NK-92 treated with Interleukin-12 subunit alpha and Interleukin-12 subunit beta, amount 100 ng/mL, for 24 hours (cell line): ENCODE data around the gene UNC5C.
"Not testable (repeated sequence)": the region's sequence is repeated elsewhere in the genome, so short reads cannot be mapped to it uniquely, and the experiment has no call there.

Experiments
- DNase-seq: peaks from one replicate; lab custom pipeline; 2025; lab: John Stamatoyannopoulos, UW

Gene UNC5C

DNA sequence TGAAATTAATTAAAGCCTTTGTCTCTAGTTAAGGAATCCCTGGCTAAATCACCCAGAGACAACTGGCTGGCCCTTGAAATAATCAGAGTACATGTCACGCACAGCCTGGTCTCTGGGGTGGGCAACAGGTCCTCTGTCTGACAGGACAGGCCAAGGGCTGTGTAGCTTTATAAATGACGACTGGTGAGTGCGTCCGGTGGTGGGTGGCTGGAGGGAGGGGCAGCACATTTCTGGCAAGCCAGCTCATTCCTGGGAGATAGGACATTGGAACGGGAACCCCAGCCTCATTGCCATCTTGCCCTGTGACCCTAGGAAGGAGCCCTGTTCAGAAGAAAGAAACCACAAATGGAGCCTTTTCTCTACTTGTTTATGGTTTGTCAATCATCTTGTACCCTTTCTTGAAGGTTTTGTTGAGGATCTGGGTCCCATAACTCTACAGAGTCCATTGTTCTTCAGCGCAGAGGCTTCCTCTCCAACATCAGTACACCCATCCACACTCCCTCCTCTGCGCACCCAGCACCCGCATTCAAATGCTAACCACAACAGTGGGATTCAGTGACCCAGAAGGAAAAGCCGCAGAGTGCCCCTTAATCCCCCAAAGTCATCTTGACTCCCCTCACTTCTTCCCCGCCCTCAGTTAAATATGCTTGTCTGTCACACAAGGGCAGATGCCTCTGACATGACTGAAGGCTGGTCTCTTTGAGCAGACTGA, 368.1 kb downstream of the UNC5C start:
- DNase-seq: no peak

DNA sequence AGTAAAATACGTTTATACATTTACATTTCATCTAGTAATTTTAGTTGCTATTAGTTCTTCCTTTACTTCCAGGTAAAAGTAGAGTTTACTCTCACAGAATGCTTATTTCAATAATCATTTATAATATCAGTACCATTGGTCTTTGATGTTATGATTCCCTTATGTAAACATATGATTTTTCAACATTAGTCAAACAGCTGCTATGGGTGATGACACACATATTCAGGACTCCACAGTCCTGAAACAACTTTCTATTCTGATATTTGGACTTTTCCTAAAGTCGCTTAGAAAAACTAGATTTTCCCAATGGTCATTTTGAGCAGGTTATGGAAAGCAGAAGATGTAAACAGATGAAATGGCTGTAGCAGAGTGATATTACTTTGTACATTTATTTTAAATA, 369.8 kb downstream of the UNC5C start:
- no peak for DNase-seq

DNA sequence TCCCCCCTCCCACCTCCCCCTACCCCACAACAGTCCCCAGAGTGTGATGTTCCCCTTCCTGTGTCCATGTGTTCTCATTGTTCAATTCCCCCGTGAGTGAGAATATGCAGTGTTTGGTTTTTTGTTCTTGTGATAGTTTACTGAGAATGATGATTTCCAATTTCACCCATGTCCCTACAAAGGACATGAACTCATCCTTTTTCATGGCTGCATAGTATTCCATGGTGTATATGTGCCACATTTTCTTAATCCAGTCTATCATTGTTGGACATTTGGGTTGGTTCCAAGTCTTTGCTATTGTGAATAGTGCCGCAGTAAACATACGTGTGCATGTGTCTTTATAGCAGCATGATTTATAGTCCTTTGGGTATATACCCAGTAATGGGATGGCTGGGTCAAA, 377.4 kb downstream of the UNC5C start:
- not testable (repeated sequence) for DNase-seq

DNA sequence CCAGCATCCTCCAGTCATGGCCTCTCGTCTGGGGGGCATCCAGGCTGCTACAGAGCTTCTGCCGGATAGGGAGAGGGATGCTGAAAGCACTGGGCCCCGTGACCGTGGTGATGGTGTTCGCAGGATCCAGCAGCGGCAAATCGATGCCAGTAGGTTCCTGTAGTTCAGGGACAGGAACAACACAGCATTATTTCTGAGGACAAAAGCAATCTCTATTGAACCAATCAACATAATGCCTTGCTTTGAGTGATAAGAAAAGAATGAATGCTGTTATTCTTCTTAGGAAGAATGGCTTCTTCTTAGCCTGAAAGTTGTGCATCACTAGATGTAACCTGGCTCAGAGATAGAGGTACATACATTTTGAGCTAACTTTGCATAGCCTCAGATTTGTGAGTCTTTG, 378.6 kb downstream of the UNC5C start:
- no peak for DNase-seq

DNA sequence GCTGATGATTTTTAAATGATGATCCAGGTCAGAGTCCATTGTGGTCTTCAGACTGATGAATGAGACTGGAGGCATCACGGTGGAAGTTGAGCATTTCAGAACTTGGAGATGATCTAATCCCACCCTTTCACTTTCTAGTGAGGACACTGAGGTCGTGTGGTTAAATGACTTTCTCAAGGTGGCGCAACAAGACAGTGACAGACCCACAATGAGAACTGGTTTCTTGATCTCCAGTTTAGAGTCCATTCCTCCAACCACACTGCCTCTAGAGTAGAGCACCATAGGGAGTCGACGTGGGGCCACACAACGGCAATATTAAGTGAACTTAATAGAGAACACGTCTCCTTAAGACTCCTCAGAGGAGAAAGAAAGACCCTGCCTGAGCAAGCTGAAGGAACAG, 381.0 kb downstream of the UNC5C start:
- no peak for DNase-seq

DNA sequence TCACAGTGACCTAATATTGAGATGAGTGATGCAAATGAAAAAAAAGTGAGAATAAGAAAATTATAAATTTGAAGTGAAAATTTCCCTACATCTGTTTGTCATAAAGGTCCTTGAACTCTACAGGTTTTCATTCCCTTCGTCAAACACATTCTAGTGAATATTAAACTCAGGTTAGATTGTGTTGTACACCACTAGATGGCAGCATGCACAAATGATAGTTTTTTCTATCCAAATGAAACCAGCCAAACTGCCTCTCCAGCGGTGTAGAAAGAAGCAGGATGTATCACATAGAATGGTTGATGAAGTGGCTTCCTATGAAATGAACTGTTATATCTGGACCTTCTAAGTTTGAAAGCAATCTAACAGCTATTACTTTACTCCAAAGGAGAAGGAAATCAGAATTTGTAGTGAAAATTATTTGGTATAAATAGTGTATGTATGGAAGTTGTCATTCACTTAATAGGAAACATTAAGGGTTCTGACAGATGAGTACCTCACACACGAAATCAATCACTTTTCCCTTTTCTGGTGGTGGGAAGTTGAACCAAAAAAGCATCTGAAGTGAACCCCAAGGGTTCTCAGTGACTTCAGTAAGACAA, 382.7 kb downstream of the UNC5C start:
- DNase-seq: no peak

DNA sequence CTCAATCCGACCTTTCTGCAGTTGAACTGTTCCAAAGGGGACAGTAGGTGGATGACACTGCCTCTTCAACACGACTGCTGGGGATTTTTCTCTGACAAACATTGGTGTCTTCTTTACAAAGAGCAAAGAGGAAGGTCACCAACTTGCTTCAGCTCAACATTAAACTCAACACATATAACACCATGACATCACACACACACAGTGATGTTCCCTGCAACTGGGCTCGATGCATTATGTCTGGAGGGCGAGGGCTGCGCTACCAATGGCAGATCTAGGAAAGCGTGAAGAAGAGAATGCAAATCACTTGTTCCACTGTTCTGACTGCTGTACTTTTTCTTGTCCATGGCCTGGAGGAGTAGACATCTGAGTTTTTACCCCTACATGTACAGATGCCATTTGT, 385.9 kb downstream of the UNC5C start:
- DNase-seq: no peak

DNA sequence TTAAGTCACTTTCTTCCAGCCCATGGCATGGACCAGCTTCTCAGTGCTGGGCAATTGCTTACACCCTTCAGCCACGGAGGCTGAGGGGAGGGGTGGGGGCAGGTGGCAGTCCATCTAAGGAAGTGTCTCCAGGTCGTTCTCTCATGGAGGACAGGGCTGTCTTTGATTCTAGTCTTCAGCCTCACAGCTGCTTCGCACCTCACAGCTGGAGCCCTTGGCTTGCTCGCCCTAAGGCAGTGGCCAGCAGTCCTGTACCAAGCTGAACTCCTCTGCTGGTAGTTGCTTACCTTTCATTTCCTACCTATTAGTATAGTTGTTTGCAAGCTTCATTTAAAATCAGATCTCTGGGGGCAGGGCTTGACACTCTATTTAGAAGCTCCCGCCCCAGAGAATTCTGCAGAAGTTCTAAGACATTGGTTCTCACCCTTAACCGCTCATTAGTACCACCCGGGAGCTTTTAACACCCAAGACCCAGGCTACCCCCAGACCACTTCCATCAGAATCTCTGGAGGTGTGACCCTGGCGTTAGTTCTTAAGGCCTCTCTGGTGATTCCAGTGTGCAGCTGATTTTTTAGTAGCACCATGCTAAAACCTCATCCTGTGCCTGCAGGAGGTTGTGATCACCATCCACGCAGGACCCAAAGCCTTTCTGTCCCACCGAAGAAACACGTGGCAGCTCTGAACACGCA, 386.8 kb downstream of the UNC5C start:
- no peak for DNase-seq

DNA sequence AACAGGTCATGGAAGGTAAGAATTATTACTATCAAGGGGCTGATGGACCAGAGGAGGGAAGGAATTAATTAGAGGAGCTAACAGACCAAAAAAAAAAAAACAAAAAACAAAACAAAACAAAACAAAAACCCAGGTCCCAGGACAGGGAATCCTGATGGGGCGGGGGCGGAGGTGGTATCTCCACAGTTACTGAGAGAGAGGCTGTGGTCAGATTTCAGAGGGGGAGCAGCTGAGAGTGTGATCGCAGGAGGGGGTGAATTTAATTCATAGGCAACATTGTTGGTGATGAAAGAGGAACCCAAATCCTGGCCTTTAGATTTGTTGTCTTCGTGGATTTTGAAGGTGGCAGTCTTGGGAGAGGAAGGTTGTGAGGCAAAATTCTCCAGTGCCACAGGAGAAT, 389.4 kb downstream of the UNC5C start:
- DNase-seq: no peak

DNA sequence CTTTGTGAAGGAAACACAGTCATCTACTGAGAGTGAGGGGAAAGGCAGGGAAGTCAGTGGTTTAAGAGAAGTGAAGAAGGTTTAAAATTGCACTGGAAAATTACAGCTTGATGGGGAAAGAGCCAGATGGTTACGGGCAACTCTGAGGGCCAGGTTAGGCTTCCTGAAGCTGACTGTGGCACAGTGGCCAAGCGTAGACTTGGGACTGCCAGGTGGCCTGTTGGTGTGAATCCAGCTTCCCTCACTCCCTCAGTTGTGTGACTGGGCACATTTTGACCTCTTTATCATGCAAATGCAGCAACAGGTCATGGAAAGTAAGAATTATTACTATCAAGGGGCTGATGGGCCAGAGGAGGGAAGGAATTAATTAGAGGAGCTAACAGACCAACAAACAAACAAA, 390.1 kb downstream of the UNC5C start:
- DNase-seq: no peak

DNA sequence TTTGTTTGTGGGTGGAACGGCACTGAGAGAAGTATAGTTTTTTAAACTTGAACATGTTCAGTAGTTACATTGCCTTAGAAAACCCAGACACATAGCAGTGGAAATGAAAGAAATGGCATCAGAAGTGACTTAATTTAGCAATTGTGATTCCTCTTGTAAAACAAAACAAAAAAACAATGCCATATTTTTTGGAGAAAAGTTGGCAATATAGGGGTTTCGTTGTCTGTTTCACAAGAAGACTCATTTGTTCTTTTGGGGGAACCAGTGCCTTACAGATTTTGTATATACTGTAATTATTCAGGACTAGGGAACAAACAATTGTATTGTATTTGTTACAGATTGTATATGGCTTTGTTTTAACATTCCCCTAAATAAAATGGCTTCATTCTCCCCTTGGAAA, 390.7 kb downstream of the UNC5C start:
- no peak for DNase-seq

DNA sequence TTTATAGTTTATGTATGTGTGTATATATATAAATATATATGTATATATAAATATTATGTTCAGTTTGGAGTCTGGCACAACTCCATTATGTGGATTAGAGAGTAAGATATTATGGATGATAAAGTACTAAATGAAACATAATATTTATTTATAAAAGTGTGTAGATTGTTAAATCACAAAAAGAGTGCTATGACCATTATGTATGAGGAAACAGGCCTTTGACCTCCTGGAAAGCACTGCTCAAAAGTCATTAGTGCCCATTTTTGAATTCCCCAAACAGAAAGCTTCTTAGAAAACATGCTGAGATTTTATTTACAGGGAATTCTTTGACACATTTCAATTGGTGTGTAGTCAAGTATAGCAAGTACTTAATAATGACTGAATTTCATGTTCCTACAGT, 391.2 kb downstream of the UNC5C start:
- no peak for DNase-seq

DNA sequence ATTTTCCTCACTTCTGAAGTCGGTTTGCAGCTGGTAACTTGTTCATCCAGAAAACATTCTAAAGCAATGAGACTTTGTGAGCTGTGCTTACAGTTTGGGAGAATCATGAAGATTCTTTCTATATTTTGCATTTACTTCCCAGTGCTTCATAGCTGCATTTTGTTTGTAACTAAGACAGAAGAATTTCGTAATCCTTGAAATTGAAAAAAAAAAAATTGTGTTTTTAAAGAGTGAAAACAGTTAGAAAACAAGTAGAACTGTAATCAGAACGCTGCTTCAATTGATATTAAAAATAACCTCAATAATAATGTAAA, 392.4 kb downstream of the UNC5C start:
- DNase-seq: no peak

DNA sequence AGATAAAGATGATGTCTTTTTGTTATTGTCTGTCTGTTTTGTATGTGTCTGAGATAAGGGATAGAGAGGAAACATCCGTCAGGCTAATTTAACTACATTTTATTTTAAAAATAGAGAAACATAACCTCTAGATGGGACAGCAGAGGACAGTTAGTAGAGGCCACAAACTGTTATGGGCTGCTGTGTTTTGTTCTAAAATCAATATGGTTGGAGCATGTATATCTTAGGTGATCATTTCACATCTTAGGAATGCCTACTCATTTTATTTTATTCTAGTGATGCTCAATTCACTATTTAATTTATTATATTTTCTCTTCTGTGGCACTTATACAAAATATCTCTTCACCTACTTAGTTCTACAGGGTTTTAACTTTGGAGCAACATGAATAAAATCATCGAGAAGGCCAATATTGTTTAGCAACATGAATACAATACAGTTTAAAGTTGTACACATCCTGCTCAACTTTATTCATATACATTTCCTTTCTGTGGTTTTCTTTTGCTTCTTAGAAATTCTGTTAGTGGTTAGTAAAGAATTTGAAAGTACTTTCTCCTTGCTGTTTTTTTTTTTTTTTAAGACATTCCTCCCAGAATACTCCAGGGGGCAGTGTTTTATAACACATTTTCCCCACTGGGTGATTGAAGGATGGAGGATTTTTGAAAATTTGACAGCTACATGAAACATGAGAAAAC, 392.9 kb downstream of the UNC5C start:
- DNase-seq: no peak

DNA sequence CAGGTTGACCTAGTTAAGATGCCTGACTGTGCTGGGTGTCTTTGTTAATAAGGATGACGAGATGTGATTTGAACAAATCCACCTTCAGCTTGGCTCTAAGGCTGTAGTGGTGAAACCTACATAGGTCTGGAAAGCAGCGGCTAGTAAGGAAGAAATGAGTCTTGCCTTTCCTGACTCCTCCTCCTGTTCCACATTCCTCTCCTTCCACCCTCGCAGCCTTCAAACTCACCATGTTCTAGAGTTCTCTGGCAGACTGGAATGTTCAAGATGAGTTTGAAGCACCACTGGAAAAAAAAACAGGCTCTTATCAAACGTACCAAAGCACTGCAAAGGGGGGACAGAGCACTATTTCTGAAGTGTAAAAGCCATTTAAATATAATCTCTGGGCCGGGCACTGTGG, 395.6 kb downstream of the UNC5C start:
- no peak for DNase-seq

DNA sequence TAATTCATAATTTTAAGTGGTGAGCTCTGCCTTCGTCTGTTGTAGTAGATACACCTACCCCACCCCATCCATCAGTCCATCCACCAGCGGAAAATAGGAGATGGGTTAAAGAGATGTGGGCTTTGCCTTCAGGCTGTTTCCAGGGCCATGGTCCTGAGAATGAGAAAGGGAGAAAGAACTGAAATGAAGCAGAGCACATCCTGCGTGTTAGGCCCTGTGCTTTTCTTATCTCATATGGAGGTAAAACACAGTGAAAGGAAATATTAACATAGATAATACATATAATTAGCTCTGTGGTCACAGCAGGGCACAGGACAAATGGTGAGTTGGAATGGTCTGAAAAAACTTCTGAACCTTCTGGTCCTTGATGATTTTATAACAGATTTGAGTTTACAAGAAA, 397.5 kb downstream of the UNC5C start:
- no peak for DNase-seq

DNA sequence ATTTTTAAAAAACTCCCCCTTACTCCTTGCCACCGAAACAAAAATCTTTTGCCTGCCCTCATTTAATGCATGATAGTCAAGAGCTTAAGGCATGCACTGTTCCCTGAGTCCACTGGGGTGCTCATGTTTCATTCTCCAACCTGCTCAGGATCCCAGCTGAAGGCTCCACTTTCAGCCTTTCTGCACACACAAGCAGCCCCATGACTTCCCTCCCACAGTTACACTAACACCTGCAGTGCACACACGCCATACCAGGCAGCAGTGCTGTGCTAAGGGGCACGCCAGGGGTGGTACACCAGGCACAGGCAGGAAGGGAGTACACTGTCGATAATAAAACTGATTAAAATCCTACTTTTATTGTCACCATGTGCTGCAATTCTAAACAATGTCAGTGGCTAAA, 405.8 kb downstream of the UNC5C start:
- DNase-seq: no peak

DNA sequence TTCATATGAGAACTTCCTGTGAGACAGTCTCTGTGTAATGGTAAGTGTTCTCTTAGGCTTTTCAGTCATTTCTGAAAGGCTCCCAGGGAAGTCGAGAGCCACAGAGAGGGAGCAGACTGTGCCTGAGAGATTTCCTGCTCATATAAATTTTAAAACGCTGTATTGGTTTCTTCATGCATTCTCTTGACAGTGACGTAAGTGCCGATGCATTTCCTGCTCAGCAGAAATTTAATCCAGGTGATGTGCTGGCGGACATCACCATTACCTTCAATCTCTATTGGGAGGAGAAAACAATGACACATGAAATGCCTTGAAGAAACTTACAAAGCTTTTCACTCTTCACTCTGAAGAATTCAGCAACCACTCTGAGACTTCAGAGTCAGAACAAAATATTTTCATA, 407.4 kb downstream of the UNC5C start:
- no peak for DNase-seq

DNA sequence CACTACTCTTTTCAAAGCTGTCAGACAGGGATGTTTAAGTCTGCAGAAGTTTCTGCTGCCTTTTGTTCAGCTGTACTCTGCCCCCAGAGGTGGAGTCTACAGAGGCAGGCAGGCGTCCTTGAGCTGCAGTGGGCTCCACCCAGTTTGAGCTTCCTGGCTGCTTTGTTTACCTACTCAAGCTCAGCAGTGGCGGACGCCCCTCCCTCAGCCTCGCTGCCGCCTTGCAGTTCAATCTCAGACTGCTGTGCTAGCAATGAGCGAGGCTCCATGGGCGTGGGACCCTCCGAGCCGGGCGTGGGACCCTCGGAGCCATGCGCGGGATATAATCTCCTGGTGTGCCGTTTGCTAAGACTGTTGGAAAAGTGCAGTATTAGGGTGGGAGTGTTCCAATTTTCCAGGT, 409.3 kb downstream of the UNC5C start:
- not testable (repeated sequence) for DNase-seq

DNA sequence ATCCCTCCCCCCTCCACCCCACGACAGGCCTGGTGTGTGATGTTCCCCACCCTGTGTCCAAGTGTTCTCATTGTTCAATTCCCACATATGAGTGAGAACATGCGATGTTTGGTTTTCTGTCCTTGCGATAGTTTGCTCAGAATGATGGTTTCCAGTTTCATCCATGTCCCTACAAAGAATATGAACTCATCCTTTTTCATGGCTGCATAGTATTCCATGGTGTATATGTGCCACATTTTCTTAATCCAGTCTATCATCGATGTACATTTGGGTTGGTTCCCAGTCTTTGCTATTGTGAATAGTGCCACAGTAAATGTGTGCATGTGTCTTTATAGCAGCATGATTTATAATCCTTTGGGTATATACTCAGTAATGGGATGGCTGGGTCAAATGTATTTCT, 414.8 kb downstream of the UNC5C start:
- not testable (repeated sequence) for DNase-seq

DNA sequence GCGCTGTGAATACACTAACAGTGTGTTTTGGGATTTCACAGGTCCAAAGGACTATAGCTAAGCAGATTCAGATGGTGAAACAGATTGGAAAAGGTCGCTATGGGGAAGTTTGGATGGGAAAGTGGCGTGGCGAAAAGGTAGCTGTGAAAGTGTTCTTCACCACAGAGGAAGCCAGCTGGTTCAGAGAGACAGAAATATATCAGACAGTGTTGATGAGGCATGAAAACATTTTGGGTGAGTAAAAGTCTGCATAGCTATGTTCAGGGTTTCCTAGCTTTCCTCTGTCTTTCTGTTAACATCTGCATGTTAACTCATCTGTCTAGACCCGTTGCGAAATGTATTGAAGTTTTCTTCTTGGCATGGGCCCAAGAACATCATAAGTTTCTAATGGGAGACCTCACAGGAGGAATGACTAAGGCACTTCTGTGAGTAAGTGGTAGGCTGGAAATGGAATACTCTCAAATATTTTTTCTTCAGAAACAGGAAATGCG, 418.9 kb downstream of the UNC5C start:
- no peak for DNase-seq

DNA sequence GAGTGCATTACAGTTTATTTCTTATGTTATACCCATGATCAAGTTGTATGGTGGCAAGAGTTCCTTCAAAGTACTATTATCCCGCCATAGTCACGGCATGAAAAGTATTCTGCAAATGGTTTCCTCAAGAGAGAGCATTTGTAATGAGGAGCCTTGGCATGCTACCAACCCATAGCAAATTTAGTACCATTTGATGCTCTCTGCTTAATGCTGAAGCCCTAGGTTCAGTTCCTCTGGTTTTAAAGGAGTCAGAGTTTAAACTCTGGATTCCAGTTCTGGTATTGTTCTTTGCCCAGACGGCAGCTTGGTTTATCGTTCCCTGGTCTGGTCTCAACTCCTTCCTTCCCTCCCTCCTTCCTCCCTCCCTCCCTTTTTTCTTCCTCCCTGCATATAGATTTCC, 419.7 kb downstream of the UNC5C start:
- DNase-seq: no peak

DNA sequence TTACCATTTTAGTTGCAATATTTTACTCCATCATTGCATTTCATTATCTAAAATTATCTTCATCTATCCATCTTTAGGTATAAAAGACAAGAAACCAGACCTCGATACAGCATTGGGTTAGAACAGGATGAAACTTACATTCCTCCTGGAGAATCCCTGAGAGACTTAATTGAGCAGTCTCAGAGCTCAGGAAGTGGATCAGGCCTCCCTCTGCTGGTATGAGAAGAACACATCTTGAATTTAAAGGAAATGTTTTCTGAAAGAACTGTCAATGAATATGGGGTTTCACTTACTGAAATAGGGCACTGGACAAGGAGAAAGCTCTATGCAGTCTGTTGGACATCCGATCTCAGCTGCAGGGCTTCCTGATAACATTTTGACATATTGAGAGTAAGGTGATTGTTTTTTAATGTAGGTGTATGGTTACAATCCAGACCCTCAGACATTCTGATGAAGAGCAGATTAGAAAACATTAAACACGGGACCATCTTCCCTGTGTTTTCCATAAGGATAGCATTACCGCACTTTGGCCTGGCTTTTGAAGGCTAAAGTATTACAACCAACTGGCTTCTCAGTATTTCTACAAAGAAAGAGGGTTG, 423.8 kb downstream of the UNC5C start:
- no peak for DNase-seq
